Measurements from ENCODE around the gene TCL1A.

TCL1A gene

GRCh38 chr14:95711476-95712176, 2.3 kb downstream of the TCL1A start:
- no peak for TF ChIP-seq RAD21 (IDR thresholded peaks at IDR 0.05; ENCODE audit: low read depth)
- no peak for TF ChIP-seq TCF12 (IDR thresholded peaks at IDR 0.05; ENCODE audit: low read depth)
- no peak for TF ChIP-seq ZBTB7A (IDR thresholded peaks at IDR 0.05; ENCODE audit: low read depth)
- no peak for TF ChIP-seq TEAD4 (IDR thresholded peaks at IDR 0.05)
- TF ChIP-seq USF1 (IDR thresholded peaks at IDR 0.05): no peak
- TF ChIP-seq CEBPB (IDR thresholded peaks at IDR 0.05): no peak
- TF ChIP-seq EP300 (IDR thresholded peaks at IDR 0.05; ENCODE audit: borderline replicate concordance): no peak
- no peak for TF ChIP-seq REST (IDR thresholded peaks at IDR 0.05; ENCODE audit: low read depth)

- TF ChIP-seq TAF1 (IDR thresholded peaks at IDR 0.05; ENCODE audit: low read depth): no peak
- no peak for TF ChIP-seq CREB1 (IDR thresholded peaks at IDR 0.05; ENCODE audit: low read depth)
- TF ChIP-seq EGR1 (IDR thresholded peaks at IDR 0.05): no peak
- no peak for TF ChIP-seq TEAD4 (IDR thresholded peaks at IDR 0.05)
- no peak for TF ChIP-seq YY1 (IDR thresholded peaks at IDR 0.05; ENCODE audit: low read depth)
- no peak for TF ChIP-seq RAD21 (IDR thresholded peaks at IDR 0.05; ENCODE audit: low read depth)
- TF ChIP-seq FOXM1 (IDR thresholded peaks at IDR 0.05; ENCODE audit: borderline replicate concordance, low read depth): no peak
- TF ChIP-seq USF1 (IDR thresholded peaks at IDR 0.05): no peak
- TF ChIP-seq EP300 (IDR thresholded peaks at IDR 0.05; ENCODE audit: borderline replicate concordance): no peak
- TF ChIP-seq MAX (IDR thresholded peaks at IDR 0.05): no peak
- no peak for TF ChIP-seq CEBPB (IDR thresholded peaks at IDR 0.05)
- TF ChIP-seq NFIC (IDR thresholded peaks at IDR 0.05): no peak
- TF ChIP-seq REST (IDR thresholded peaks at IDR 0.05; ENCODE audit: low read depth): no peak
- TF ChIP-seq TCF12 (IDR thresholded peaks at IDR 0.05; ENCODE audit: low read depth): no peak
- no peak for TF ChIP-seq ZBTB7A (IDR thresholded peaks at IDR 0.05; ENCODE audit: low read depth)
These were observed 3.8 kb downstream of the TCL1A start for GRCh38 chr14:95710106-95710505.

- no peak for TF ChIP-seq NFIC (IDR thresholded peaks at IDR 0.05)
- no peak for TF ChIP-seq CREB1 (IDR thresholded peaks at IDR 0.05; ENCODE audit: low read depth)
- no peak for TF ChIP-seq ZBTB7A (IDR thresholded peaks at IDR 0.05; ENCODE audit: low read depth)
- no peak for TF ChIP-seq REST (IDR thresholded peaks at IDR 0.05; ENCODE audit: low read depth)
- TF ChIP-seq YY1 (IDR thresholded peaks at IDR 0.05; ENCODE audit: low read depth): no peak
- TF ChIP-seq RAD21 (IDR thresholded peaks at IDR 0.05; ENCODE audit: low read depth): no peak
- TF ChIP-seq EGR1 (IDR thresholded peaks at IDR 0.05): no peak
- no peak for TF ChIP-seq FOXM1 (IDR thresholded peaks at IDR 0.05; ENCODE audit: borderline replicate concordance, low read depth)
- no peak for TF ChIP-seq MAX (IDR thresholded peaks at IDR 0.05)
- TF ChIP-seq CEBPB (IDR thresholded peaks at IDR 0.05): no peak
- TF ChIP-seq TEAD4 (IDR thresholded peaks at IDR 0.05): no peak
- no peak for TF ChIP-seq EP300 (IDR thresholded peaks at IDR 0.05; ENCODE audit: borderline replicate concordance)
- no peak for TF ChIP-seq USF1 (IDR thresholded peaks at IDR 0.05)
- TF ChIP-seq TAF1 (IDR thresholded peaks at IDR 0.05; ENCODE audit: low read depth): no peak
- no peak for TF ChIP-seq TCF12 (IDR thresholded peaks at IDR 0.05; ENCODE audit: low read depth)
These were observed 6.6 kb downstream of the TCL1A start for GRCh38 chr14:95707327-95707726.

- no peak for TF ChIP-seq EGR1 (IDR thresholded peaks at IDR 0.05)
- no peak for TF ChIP-seq YY1 (IDR thresholded peaks at IDR 0.05; ENCODE audit: low read depth)
- TF ChIP-seq MAX (IDR thresholded peaks at IDR 0.05): no peak
- no peak for TF ChIP-seq NFIC (IDR thresholded peaks at IDR 0.05)
- no peak for TF ChIP-seq CEBPB (IDR thresholded peaks at IDR 0.05)
- TF ChIP-seq RAD21 (IDR thresholded peaks at IDR 0.05; ENCODE audit: low read depth): no peak
- TF ChIP-seq EP300 (IDR thresholded peaks at IDR 0.05; ENCODE audit: borderline replicate concordance): no peak
- no peak for TF ChIP-seq CREB1 (IDR thresholded peaks at IDR 0.05; ENCODE audit: low read depth)
- TF ChIP-seq FOXM1 (IDR thresholded peaks at IDR 0.05; ENCODE audit: borderline replicate concordance, low read depth): no peak
- no peak for TF ChIP-seq USF1 (IDR thresholded peaks at IDR 0.05)
- TF ChIP-seq TAF1 (IDR thresholded peaks at IDR 0.05; ENCODE audit: low read depth): no peak
- TF ChIP-seq REST (IDR thresholded peaks at IDR 0.05; ENCODE audit: low read depth): no peak
- no peak for TF ChIP-seq TCF12 (IDR thresholded peaks at IDR 0.05; ENCODE audit: low read depth)
- TF ChIP-seq TEAD4 (IDR thresholded peaks at IDR 0.05): no peak
- no peak for TF ChIP-seq ZBTB7A (IDR thresholded peaks at IDR 0.05; ENCODE audit: low read depth)
These were observed 8.4 kb downstream of the TCL1A start for GRCh38 chr14:95705518-95705917.
